GM10266 (cell line): Measurements from ENCODE around the gene PHACTR1.

Source experiments
- DNase-seq: peaks from one replicate; pipeline ENCODE4 v3.0.0; 2012; ENCODE audit errors: extremely low spot score
- CTCF ChIP-seq: IDR thresholded peaks from 2 replicates; pipeline ENCODE4 v1.5.1; 2012; ENCODE audit warnings: mild to moderate bottlenecking, low read depth; ENCODE audit not compliant: control insufficient read depth, insufficient read depth; ENCODE audit errors: missing control alignments

The PHACTR1 gene

GRCh38 chr6:13103169-13103568, 386.6 kb downstream of the PHACTR1 start:
- no peak for TF ChIP-seq CTCF

GRCh38 chr6:13105139-13105538, 388.6 kb downstream of the PHACTR1 start:
- no peak for TF ChIP-seq CTCF
- DNase-seq = no peak

More at GRCh38 chr6:13103169-13103568, 386.6 kb downstream of the PHACTR1 start:
- DNase-seq = no peak

- no peak for DNase-seq
- no peak for TF ChIP-seq CTCF
Measured at GRCh38 chr6:13112921-13113320, 396.4 kb downstream of the PHACTR1 start.

- no peak for DNase-seq
- no peak for TF ChIP-seq CTCF
Measured at GRCh38 chr6:13113376-13113775, 396.8 kb downstream of the PHACTR1 start.

GRCh38 chr6:13113981-13114593, 397.5 kb downstream of the PHACTR1 start:
- TF ChIP-seq CTCF = no peak
- DNase-seq = no peak

GRCh38 chr6:13116155-13116554, 399.6 kb downstream of the PHACTR1 start:
- TF ChIP-seq CTCF = no peak
- DNase-seq = no peak

- no peak for TF ChIP-seq CTCF
- DNase-seq = no peak
Measured at GRCh38 chr6:13117570-13117969, 401.0 kb downstream of the PHACTR1 start.
